ENCODE data around the gene TFR2.

Gene TFR2

DNA sequence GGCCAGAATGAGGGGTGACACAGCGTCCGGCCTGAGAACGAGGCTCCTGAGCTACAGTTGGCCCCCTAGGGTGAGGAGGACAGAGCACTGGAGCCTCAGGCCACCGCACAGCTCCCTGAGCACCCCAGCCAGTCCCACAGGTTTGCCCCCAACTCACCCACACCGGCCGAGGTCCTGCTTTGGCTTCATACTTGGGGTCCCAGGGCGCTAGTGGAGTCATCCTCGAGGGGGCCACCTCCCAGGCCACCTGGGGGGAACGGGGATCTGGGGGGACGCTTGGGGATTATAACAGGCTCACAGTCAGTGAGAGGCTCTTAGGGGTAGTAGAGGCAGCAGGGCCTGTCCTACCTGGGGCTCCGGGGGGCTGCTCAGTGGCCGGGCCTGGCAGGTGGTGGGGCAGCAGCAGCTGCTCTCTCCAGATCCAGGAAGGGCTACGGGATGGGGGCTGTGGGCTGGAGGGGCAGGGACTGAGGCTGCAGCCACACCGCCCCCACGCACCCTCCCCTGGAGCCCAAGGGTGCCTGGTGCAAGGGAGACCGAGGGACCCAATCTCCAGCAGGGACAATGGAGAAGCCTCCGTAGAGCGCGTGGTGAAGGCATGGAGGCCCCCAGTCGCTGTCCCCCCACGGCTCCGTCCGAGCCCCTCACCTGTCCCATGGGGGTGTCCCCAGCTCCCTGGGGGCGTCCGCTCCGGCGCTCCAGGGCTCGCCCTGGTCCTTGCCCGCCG, 68.2 kb downstream of the TFR2 start:
- H3K27me3 ChIP-seq (ENCODE audit: control insufficient read depth, insufficient read depth, low read length): peaks cover 3% of the 10 kb centered on the region
- H3K4me1 ChIP-seq (ENCODE audit: control insufficient read depth, insufficient read depth, low read length): no peaks in the 10 kb centered on the region
- no peak overlapping the region for H3K4me3 ChIP-seq (ENCODE audit: low read length)
- H3K9ac ChIP-seq (ENCODE audit: low read length): no peak overlapping the region
- H3K27ac ChIP-seq (ENCODE audit: low read depth, low read length): no peak overlapping the region
- peaks cover 11% of the 10 kb centered on the region for H3K36me3 ChIP-seq (ENCODE audit: control insufficient read depth, insufficient read depth, low read length)

GRCh38 chr7:100572281-100572948, 68.9 kb downstream of the TFR2 start:
- no peak overlapping the region for H3K9ac ChIP-seq (ENCODE audit: low read length)
- H3K27me3 ChIP-seq (ENCODE audit: control insufficient read depth, insufficient read depth, low read length): peaks cover 3% of the 10 kb centered on the region
- no peak overlapping the region for H3K27ac ChIP-seq (ENCODE audit: low read depth, low read length)
- H3K36me3 ChIP-seq (ENCODE audit: control insufficient read depth, insufficient read depth, low read length): peaks cover 8% of the 10 kb centered on the region
- H3K4me3 ChIP-seq (ENCODE audit: low read length): no peak overlapping the region
- no peaks in the 10 kb centered on the region for H3K4me1 ChIP-seq (ENCODE audit: control insufficient read depth, insufficient read depth, low read length)

DNA sequence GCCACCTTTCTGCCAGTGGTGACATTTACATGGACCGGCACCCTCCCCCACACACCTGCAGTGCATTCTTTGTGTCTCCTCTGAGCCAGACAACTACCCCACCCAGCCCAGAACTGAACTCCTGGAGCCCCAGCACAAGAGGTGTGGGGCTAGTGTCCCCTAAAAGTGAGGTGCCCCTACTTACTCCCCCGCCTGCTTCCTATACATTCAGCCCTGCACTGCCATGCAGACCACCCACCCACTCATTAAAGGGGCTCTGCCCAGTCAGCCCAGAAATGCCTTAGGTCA, 69.6 kb downstream of the TFR2 start:
- H3K27me3 ChIP-seq (ENCODE audit: control insufficient read depth, insufficient read depth, low read length): peaks cover 3% of the 10 kb centered on the region

DNA sequence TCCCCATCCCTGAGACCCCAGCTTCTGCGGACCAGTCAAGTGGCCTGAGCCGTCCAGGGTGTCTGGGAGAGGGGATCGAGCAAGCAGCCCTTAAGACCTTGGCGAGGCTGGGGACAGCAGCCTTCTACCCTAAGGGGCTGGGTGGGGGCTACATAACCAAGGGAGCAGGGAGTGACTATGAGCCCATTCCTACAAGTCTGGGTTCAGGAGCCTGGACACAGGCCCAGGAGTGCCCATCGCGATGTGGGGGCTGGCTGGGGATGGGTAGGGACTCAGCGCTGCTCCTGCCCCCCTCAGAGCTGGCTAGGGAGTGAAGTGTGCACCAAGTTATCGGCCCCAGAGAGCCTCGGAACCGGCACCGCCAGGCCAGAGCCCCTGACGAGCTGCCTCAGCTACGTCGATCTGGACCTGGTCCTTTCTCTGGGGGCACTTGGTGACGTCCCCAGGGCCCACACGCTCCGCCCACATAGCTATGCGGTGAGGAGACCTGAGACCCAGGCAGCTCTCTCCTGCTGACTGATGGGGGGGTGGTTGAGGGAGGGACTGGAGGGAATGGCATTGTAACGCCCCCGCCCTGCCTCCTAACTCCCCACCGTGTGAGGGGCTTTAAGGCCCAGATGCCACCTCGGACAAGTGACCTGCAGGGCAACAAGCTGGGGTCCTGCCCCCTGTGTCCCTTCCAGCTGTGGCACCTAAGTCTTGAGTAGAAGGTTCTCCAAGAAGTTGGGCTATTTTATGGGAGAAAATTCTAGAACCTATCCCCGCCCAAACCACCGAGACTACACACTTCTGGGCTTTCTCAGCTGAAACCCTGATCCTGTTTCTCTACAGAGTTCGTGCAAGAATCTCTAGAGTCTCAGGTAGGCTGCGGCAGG, 70.2 kb downstream of the TFR2 start:
- Histone ChIP-seq H3K27ac (ENCODE audit: low read depth, low read length) (no peak overlapping the region), H3K9ac (ENCODE audit: low read length) (no peak overlapping the region), H3K4me1 (ENCODE audit: control insufficient read depth, insufficient read depth, low read length) (no peaks in the 10 kb centered on the region), H3K36me3 (ENCODE audit: control insufficient read depth, insufficient read depth, low read length) (peaks cover 4% of the 10 kb centered on the region), H3K4me3 (ENCODE audit: low read length) (no peak overlapping the region), H3K27me3 (ENCODE audit: control insufficient read depth, insufficient read depth, low read length) (peaks cover 3% of the 10 kb centered on the region)

More for the DNA sequence above, 69.6 kb downstream of the TFR2 start:
- no peak overlapping the region for H3K9ac ChIP-seq (ENCODE audit: low read length)
- no peak overlapping the region for H3K4me3 ChIP-seq (ENCODE audit: low read length)
- H3K27ac ChIP-seq (ENCODE audit: low read depth, low read length): no peak overlapping the region
- no peaks in the 10 kb centered on the region for H3K4me1 ChIP-seq (ENCODE audit: control insufficient read depth, insufficient read depth, low read length)
- H3K36me3 ChIP-seq (ENCODE audit: control insufficient read depth, insufficient read depth, low read length): peaks cover 8% of the 10 kb centered on the region

Measured in rectal smooth muscle tissue (tissue), 1 donor.